Muscle of leg (tissue), 11 donors: ENCODE results near the gene WIPF3. TPM values are rescaled to one million over a fixed set of nuclear protein-coding genes. Genes with fewer than 3 reads are reported as not detected.

ENCODE experiments used
- DNase-seq: peaks from one replicate; pipeline ENCODE4 v3.0.0; 2013
- H3K27ac ChIP-seq: one replicate; pipeline ENCODE4 v1.5.1; 2013; ENCODE audit warnings: mild to moderate bottlenecking, low read length, control low read depth
- H3K27me3 ChIP-seq: one replicate; pipeline ENCODE4 v1.6.1; 2013; ENCODE audit warnings: low read length; ENCODE audit not compliant: control insufficient read depth, insufficient read depth
- H3K36me3 ChIP-seq: one replicate; pipeline ENCODE4 v1.6.1; 2013; ENCODE audit warnings: low read length; ENCODE audit not compliant: control insufficient read depth, insufficient read depth
- H3K4me1 ChIP-seq: one replicate; pipeline ENCODE4 v1.6.1; 2013; ENCODE audit warnings: low read length; ENCODE audit not compliant: control insufficient read depth, insufficient read depth
- H3K4me3 ChIP-seq: one replicate; pipeline ENCODE4 v1.5.1; 2013; ENCODE audit warnings: low read length, control low read depth
- H3K9me3 ChIP-seq: replicated peaks from 2 replicates; pipeline ENCODE4 v1.6.1; 2013; ENCODE audit warnings: low read depth, low read length; ENCODE audit not compliant: control insufficient read depth
- WGBS: methylation state at CpG from one replicate; pipeline ENCODE4 v1.1.5; 2013; ENCODE audit warnings: missing lambda C conversion rate; ENCODE audit not compliant: insufficient coverage; 5-methylcytosine and 5-hydroxymethylcytosine counted together
- polyA plus RNA-seq, 8 donors: library from polyadenylated mRNA; unstranded; fragments of 120-200 nt; gene quantifications; one replicate each; pipeline versions ENCODE4 v1.2.1 to v1.2.3, GENCODE V29; 2013; ENCODE audit warnings: inconsistent platforms in 1 of 8, low replicate concordance in 1 of 8; ENCODE audit not compliant: insufficient read length in 8 of 8, insufficient read depth in 1 of 8
- total RNA-seq: library from RNA; stranded (reverse); fragments of 120-200 nt; gene quantifications from one replicate; pipeline ENCODE4 v1.2.4, GENCODE V29; 2013

WIPF3 gene
- total and polyA plus RNA-seq, 9 donors: 6.1 to 30.7 (median 17.7) TPM

DNA sequence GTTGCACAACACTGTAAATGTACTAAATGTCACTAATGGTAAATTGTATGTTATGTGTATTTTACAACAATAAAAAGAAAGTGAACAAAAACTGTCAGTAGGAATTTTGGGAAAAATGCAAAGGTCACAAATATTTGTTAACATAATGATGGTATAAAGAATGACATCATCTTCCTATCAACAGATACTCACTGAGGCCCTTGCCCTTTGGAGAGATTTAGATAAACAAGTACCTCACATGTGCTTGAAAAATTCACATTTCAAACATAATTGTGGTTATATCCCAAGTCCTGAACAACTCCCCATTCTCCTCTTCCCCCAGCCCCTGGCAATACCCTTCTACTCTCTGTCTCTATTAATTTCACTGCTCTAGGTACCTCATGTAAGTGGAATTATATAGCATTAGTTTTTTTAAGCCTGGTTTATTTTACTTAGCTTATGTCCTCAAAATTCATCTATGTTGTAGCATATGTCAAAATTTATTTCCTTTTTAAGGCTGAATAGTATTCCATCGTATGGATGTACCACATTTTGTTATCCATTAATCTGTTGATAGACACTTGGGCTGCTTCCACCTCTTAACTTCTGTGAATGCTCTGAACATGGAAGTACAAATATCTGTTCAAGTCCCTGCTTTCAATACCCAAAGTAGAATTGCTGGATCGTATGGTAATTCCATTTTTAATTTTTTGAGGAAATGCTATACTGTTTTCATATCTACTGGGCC is 90.5 kb downstream of the WIPF3 start:
- no peak for DNase-seq
- no peaks in the 10 kb centered on the region for H3K4me1 ChIP-seq
- no peak overlapping the region for H3K27ac ChIP-seq
- no CpG with 5 or more reads among the region's 2 CpGs for WGBS
- H3K27me3 ChIP-seq: no peaks in the 10 kb centered on the region
- peaks cover 5% of the 10 kb centered on the region for H3K36me3 ChIP-seq
- peaks cover 2% of the 10 kb centered on the region for H3K9me3 ChIP-seq
- no peak overlapping the region for H3K4me3 ChIP-seq

DNA sequence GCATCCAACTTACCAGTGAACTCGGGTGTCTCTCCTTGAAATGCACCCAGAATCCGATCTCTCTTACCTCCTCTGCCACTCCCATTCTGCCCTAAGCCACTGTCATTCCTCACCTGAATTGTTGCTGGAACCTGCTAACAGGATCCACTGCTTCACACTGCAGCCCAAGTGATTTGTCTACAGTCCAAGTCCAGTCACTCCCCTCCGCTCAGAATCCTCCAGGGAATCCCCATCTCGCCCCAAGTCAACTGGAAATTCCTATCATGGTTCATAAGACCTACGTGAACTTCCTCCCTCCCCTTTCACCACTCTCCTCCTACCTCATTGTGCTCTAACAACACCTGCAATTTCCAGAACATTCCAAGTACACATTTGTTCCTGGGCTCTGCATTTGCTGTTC is 92.0 kb downstream of the WIPF3 start:
- 64% methylated on average over 5 of the region's 5 CpGs for WGBS
- no peak overlapping the region for H3K4me3 ChIP-seq

DNA sequence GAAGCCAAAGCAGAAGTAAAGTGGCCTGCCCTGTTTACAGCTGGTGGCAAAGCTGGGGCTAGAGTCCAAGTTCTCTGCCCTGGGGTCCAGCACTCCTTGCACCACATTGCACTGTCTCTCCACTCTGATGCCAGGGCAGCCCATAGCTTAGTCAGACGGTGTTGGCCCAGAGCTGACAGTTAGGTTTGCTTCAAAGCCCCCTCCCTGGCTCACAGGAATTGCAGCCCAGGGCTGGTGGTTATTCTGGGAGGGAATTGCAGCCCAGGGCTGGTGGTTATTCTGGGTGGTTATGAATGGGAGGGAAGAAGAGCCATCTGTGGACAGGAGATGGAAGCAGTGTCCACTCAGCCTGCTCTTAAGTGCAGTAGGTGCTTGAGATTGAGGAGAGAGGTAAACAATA is 94.4 kb downstream of the WIPF3 start:
- DNase-seq: no peak
- peaks cover 15% of the 10 kb centered on the region for H3K36me3 ChIP-seq
- no peak overlapping the region for H3K4me3 ChIP-seq
- peaks cover 6% of the 10 kb centered on the region for H3K9me3 ChIP-seq
- no CpG with 5 or more reads among the region's 1 CpG for WGBS
- no peaks in the 10 kb centered on the region for H3K4me1 ChIP-seq
- no peaks in the 10 kb centered on the region for H3K27me3 ChIP-seq
- no peak overlapping the region for H3K27ac ChIP-seq

More for the DNA sequence above, 92.0 kb downstream of the WIPF3 start:
- Histone ChIP-seq H3K9me3 (peaks cover 2% of the 10 kb centered on the region), H3K36me3 (no peaks in the 10 kb centered on the region), H3K4me1 (no peaks in the 10 kb centered on the region), H3K27ac (no peak overlapping the region), H3K27me3 (no peaks in the 10 kb centered on the region)
- no peak for DNase-seq

DNA sequence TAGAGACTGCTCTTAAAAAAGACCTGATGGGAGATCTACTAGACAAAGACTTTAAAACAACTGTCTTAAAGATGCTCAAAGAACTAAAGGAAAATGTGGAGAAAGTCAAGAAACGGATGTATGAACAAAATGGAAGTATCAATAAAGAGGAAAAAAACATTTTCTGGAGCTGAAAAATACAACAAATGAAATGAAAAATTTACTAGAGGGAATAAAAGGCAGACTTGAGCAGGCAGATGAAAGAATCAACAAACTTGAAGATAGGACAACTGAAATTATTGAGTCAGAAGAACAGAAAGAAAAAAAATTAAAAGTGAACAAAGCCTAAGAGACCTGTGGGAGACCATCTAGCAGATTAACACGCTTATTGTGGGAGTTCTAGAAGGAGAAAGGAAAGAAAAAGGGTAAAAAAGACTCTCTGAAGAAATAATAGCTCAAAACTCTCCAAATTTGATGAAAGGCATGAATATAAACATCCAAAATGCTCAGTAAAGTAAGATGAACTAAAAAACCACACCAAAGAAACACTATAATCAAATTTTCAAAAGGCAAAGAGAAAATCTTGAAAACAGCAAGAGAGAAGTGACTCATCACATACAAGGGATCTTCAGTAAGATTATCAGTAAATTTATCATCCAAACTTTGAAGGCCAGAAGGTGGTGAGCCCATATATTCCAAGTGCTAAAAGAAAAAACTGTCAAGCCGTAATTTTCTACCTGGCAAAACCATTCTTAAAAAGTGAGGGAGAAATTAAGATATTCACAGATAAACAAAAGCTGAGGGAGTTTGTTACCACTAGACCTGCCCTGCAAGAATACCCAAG is 100.1 kb downstream of the WIPF3 start:
- Histone ChIP-seq H3K36me3 (peaks cover 17% of the 10 kb centered on the region), H3K9me3 (peaks cover 15% of the 10 kb centered on the region), H3K27me3 (no peaks in the 10 kb centered on the region), H3K4me1 (no peaks in the 10 kb centered on the region), H3K4me3 (no peak overlapping the region), H3K27ac (no peak overlapping the region)
- DNase-seq: no peak
- no CpG with 5 or more reads among the region's 3 CpGs for WGBS

DNA sequence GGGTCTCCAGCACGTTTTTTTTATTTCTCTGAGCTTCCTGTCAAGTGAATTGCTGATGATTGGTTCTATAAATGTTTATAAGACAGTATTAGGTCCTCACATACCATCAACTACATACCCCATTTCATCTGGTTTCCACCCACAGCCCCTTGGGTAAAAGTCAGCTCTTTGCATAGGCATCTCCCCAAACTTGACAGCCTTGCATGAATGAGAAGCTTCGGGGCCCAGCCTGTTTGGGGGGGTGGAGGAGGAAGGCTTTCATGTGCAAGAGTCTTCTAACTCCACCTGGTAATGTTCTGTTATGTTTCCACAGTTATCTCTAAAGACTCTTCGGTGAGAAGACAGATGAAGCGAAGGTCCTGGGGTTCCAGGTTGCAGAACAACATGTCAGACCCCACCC is 107.9 kb downstream of the WIPF3 start:
- H3K4me3 ChIP-seq: no peak overlapping the region
- no peaks in the 10 kb centered on the region for H3K27me3 ChIP-seq
- H3K36me3 ChIP-seq: peaks cover 9% of the 10 kb centered on the region
- H3K27ac ChIP-seq: no peak overlapping the region
- WGBS: no CpG with 5 or more reads among the region's 4 CpGs
- no peaks in the 10 kb centered on the region for H3K9me3 ChIP-seq
- DNase-seq: no peak
- H3K4me1 ChIP-seq: peaks cover 9% of the 10 kb centered on the region

DNA sequence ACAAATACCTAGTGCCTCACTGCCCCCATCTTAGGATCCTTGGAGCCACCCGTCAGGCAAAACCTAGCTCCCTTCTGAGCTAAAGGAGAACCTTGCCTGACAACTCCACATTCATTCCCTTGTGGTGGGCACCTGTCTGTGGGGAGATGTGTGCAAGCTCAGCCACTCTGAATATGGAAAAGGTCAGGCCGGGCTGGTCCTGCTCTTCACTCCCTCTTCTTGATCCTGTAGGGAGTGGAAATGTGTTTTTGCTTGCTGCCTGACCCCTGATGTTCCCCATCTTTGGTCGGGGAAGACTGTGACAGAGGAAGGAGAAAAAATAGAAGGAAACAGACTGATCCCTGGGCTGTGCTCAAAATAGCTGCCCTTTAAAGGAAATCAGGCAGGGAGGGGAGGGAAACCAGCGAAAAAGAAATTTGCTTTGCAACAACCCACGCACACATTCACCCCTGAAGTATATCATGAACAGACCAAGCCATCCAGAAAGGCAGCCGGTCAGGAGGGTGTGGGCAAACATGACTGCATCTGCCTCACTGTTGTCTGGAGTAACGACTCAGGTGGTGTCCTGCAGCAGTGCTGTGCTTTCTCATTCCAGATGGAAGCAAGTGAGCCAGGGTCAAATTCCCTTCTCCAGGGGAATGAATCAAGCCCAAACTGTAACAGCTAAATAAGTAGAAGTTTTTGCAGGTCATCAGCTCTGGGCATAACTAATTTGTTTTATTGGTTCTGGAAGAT is 109.3 kb downstream of the WIPF3 start:
- H3K27me3 ChIP-seq: no peaks in the 10 kb centered on the region
- H3K36me3 ChIP-seq: peaks cover 9% of the 10 kb centered on the region
- 0% methylated on average over 1 of the region's 7 CpGs for whole genome bisulfite sequencing
- H3K9me3 ChIP-seq: no peaks in the 10 kb centered on the region
- DNase-seq: peak; percentile 47
- no peak overlapping the region for H3K27ac ChIP-seq
- H3K4me3 ChIP-seq: no peak overlapping the region
- peaks cover 9% of the 10 kb centered on the region for H3K4me1 ChIP-seq

DNA sequence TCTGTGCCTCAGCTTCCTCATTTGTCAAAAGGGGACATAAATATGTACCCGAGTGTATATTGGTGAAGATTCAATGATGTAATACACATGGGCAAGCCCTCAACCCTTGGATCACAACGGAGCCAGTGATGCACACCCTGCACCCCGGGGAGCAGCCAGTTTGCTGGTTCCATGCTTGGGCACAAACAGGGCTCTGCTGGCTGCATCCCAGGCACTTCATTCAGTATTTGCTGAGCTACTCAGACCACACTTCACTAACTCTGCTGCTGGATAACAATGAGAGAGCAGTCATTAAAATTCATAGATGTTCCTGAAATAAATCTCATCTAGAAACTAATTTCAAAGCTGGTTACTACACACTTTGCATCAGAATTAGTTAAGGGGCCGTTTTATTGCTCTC is 111.3 kb downstream of the WIPF3 start:
- no peak for DNase-seq
- 82% methylated on average over 3 of the region's 4 CpGs for WGBS
- H3K9me3 ChIP-seq: no peaks in the 10 kb centered on the region
- H3K36me3 ChIP-seq: peaks cover 20% of the 10 kb centered on the region
- no peak overlapping the region for H3K27ac ChIP-seq
- H3K4me3 ChIP-seq: no peak overlapping the region
- no peaks in the 10 kb centered on the region for H3K27me3 ChIP-seq
- H3K4me1 ChIP-seq: peaks cover 9% of the 10 kb centered on the region

DNA sequence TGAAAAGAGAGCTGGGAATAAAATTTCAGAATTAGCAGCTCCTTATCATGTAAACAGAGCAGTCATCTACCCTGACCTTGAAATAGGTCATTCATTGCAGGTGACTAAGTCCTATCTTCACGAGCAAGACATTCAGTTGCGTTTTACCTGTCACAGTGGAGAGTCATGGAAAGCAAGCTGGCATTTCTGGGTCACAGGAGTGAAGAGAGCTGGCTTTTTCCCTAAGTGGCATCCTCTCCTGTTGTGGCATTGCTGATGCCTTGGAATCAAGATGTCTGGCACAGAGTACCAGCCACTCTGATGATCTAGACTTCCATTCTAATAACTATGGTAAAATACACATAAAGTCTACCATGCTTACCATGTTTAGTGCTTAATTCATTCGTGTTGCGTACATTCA is 112.5 kb downstream of the WIPF3 start:
- no peak for DNase-seq
- H3K4me1 ChIP-seq: peaks cover 9% of the 10 kb centered on the region
- no peaks in the 10 kb centered on the region for H3K9me3 ChIP-seq
- H3K36me3 ChIP-seq: peaks cover 32% of the 10 kb centered on the region
- H3K4me3 ChIP-seq: no peak overlapping the region
- H3K27me3 ChIP-seq: no peaks in the 10 kb centered on the region
- H3K27ac ChIP-seq: no peak overlapping the region
- whole genome bisulfite sequencing: 96% methylated on average over 4 of the region's 4 CpGs

DNA sequence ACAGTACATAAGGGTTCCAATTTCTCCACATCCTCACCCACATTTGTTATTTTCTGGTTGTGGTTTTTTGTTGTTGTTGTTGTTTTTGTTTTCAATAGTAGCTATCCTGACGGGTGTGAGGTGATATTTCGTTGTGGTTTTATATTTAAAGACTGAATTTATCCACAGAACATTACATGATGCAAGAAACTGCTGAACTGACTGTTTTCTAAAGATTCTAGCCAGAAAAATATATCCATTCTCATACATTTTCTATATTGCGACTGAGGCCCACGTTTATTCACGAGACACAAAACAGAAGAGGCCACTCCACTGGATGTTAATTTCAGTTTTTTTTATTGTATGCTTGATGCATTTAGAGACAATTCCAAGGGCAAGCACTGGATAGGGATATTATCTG is 113.5 kb downstream of the WIPF3 start:
- H3K27ac ChIP-seq: no peak overlapping the region
- peaks cover 9% of the 10 kb centered on the region for H3K4me1 ChIP-seq
- H3K4me3 ChIP-seq: no peak overlapping the region
- no peaks in the 10 kb centered on the region for H3K9me3 ChIP-seq
- no CpG with 5 or more reads among the region's 5 CpGs for WGBS
- DNase-seq: no peak
- H3K27me3 ChIP-seq: no peaks in the 10 kb centered on the region
- H3K36me3 ChIP-seq: peaks cover 39% of the 10 kb centered on the region

DNA sequence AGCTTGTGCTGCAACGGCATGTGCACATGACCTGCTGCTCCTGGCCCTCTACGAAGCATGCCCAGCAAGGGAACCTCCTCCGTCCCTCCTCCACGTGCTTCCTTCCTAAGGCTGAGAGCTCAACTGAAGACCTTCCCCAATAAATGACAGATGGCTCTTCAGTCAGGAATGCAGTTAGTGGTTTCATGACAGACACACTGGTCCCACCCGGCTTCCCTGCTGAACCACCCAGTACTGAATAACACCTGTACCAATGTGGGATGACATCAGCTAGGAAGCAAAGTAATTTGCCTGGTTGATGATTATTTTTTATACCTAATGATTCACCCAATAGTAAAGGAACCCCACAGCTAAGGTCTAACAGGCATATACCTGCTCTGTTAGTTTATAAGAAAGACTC is 114.2 kb downstream of the WIPF3 start:
- Histone ChIP-seq H3K27me3 (no peaks in the 10 kb centered on the region), H3K4me1 (peaks cover 5% of the 10 kb centered on the region), H3K27ac (no peak overlapping the region), H3K9me3 (no peaks in the 10 kb centered on the region), H3K36me3 (peaks cover 42% of the 10 kb centered on the region), H3K4me3 (no peak overlapping the region)
- WGBS: 67% methylated on average over 4 of the region's 5 CpGs
- no peak for DNase-seq
